Effector memory CD8-positive, alpha-beta T cell (primary cell): ENCODE measurements around the gene SOBP.
A peak's percentile ranks its signal among the peaks of the same experiment; 100 is the strongest.

Source experiments
- ATAC-seq: fragments of 150-1000 bp; cut with Tn5 transposase; replicated peaks from 2 replicates; pipeline ENCODE4 v1.10.0; 2021; ENCODE audit warnings: mild to moderate bottlenecking, moderate library complexity
- DNase-seq, 3 experiments: peaks; one replicate each; pipeline ENCODE4 v3.0.0; 2021
- H3K27ac Mint-ChIP-seq, 2 donors: one replicate each; pipeline ENCODE4 v1.8.0; 2022; ENCODE audit warnings: mild to moderate bottlenecking in 2 of 2, mixed read lengths in 2 of 2, moderate library complexity in 2 of 2
- H3K27me3 Mint-ChIP-seq, 2 donors: one replicate each; pipeline ENCODE4 v1.8.0; 2022; ENCODE audit warnings: mixed read lengths in 2 of 2
- H3K36me3 Mint-ChIP-seq: one replicate; pipeline ENCODE4 v1.8.0; 2022; ENCODE audit warnings: mild to moderate bottlenecking, moderate library complexity, mixed read lengths; ENCODE audit not compliant: insufficient read depth
- H3K4me1 Mint-ChIP-seq, 2 donors: one replicate each; pipeline ENCODE4 v1.8.0; 2022; ENCODE audit warnings: low read depth in 2 of 2, mixed read lengths in 2 of 2
- H3K4me3 Mint-ChIP-seq, 2 donors: one replicate each; pipeline ENCODE4 v1.8.0; 2022; ENCODE audit warnings: mild to moderate bottlenecking in 2 of 2, mixed read lengths in 2 of 2, moderate library complexity in 2 of 2
- H3K9me3 Mint-ChIP-seq, 2 donors: one replicate each; pipeline ENCODE4 v1.8.0; 2022; ENCODE audit warnings: mixed read lengths in 2 of 2

Gene SOBP

GRCh38 chr6:107491760-107492660, 2.1 kb downstream of the SOBP start:
- no peak overlapping the region for H3K27ac Mint-ChIP-seq
- peaks cover 13 to 21% of the 10 kb centered on the region in 2 donors for H3K4me1 Mint-ChIP-seq
- H3K27me3 Mint-ChIP-seq: peaks cover 28 to 34% of the 10 kb centered on the region in 2 donors
- DNase-seq: no peak
- no peaks in the 10 kb centered on the region for H3K9me3 Mint-ChIP-seq
- ATAC-seq: no peak
- peak overlapping the region; percentile 84 to 90 for H3K4me3 Mint-ChIP-seq
- peaks cover 6% of the 10 kb centered on the region for H3K36me3 Mint-ChIP-seq

- Mint-ChIP-seq H3K36me3 (peaks cover 6% of the 10 kb centered on the region), H3K4me3 (no peak overlapping the region), H3K27me3 (peaks cover 17 to 27% of the 10 kb centered on the region in 2 donors), H3K4me1 (peaks cover 7 to 14% of the 10 kb centered on the region in 2 donors), H3K27ac (no peak overlapping the region), H3K9me3 (no peaks in the 10 kb centered on the region)
- DNase-seq: no peak
- no peak for ATAC-seq
Observed at GRCh38 chr6:107493158-107494057, 3.5 kb downstream of the SOBP start.

DNA sequence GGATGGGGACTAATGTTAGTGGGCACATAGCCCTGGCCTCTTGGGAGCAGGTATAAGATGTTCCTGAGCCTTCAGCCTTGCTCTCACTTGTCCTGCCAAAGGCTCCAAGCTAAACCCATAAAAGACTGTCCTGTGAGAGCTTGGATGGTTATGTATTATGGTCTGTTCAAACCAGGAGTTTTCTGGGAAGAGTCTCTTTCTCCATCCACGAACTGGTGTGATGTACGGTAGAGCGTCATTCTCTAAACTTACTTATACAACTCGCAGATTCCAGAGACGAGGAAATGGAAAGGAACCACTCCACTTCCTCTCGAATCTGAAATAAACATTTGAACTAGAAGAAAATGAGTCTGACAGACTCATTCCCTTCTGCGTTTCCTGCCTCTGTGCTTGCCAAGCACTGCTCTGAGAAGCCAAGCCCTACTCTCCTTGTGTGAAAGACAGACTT, 5.3 kb downstream of the SOBP start:
- Mint-ChIP-seq H3K4me1 (peaks cover 0 to 6% of the 10 kb centered on the region in 2 donors), H3K36me3 (peaks cover 5% of the 10 kb centered on the region), H3K27ac (no peak overlapping the region), H3K9me3 (no peaks in the 10 kb centered on the region), H3K27me3 (peaks cover 7 to 19% of the 10 kb centered on the region in 2 donors), H3K4me3 (no peak overlapping the region)
- no peak for ATAC-seq
- DNase-seq: no peak

- Mint-ChIP-seq H3K36me3 (no peaks in the 10 kb centered on the region), H3K9me3 (no peaks in the 10 kb centered on the region), H3K4me3 (no peak overlapping the region), H3K4me1 (peaks cover 0 to 6% of the 10 kb centered on the region in 2 donors), H3K27ac (no peak overlapping the region), H3K27me3 (peaks cover 0 to 19% of the 10 kb centered on the region in 2 donors)
- no peak for ATAC-seq
- no peak for DNase-seq
Observed at GRCh38 chr6:107495971-107496370, 6.1 kb downstream of the SOBP start.

- Mint-ChIP-seq H3K27me3 (peaks cover 0 to 26% of the 10 kb centered on the region in 2 donors), H3K4me3 (no peak overlapping the region), H3K4me1 (no peaks in the 10 kb centered on the region), H3K27ac (no peak overlapping the region), H3K9me3 (no peaks in the 10 kb centered on the region), H3K36me3 (no peaks in the 10 kb centered on the region)
- ATAC-seq (no peak), DNase-seq (no peak)
Observed at GRCh38 chr6:107496892-107497684, 7.2 kb downstream of the SOBP start.

DNA sequence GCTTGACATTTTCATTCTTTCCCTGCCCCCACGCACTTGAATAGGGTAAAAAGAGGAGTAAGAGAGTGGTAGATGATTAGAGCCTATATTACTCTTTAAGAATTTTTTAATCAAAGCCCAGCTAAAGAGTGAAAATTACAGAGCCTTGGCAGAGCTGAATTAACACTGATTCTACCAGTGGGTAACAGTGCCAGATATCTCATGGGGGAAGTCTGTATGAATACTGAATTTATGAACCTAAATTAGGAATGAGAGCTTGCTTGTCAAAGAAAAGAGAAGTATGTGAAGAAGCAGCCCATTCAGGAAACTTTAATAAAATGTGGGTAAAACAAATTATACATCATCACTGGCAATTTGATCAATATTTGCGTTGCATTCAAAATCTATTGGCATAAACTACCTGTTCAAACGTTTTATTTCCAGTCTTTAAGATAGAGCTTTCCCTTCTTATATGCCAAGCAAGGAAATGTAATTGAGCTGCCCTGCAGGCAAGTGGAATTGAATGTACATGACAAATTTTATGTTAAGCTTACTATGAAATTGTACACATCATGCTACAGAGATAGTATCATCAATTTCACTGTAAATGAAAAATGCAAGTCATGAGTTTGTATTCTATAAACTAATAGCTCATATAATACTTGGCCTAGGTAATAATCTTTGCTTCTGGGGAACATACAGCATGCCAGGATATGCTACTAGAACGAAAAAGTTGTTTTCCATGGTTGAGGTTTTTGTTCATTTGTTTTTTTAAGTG, 14.5 kb downstream of the SOBP start:
- Mint-ChIP-seq H3K27me3 (peaks cover 12 to 47% of the 10 kb centered on the region in 2 donors), H3K4me1 (no peaks in the 10 kb centered on the region), H3K27ac (peak overlapping the region in 1 of 2 donors; percentile 15), H3K36me3 (no peaks in the 10 kb centered on the region), H3K4me3 (no peak overlapping the region), H3K9me3 (no peaks in the 10 kb centered on the region)
- no peak for DNase-seq
- ATAC-seq: no peak

- ATAC-seq (no peak), DNase-seq (no peak)
- Mint-ChIP-seq H3K9me3 (no peaks in the 10 kb centered on the region), H3K36me3 (no peaks in the 10 kb centered on the region), H3K27ac (no peak overlapping the region), H3K27me3 (peaks cover 12 to 47% of the 10 kb centered on the region in 2 donors), H3K4me1 (no peaks in the 10 kb centered on the region), H3K4me3 (no peak overlapping the region)
Observed at GRCh38 chr6:107506145-107506544, 16.2 kb downstream of the SOBP start.

DNA sequence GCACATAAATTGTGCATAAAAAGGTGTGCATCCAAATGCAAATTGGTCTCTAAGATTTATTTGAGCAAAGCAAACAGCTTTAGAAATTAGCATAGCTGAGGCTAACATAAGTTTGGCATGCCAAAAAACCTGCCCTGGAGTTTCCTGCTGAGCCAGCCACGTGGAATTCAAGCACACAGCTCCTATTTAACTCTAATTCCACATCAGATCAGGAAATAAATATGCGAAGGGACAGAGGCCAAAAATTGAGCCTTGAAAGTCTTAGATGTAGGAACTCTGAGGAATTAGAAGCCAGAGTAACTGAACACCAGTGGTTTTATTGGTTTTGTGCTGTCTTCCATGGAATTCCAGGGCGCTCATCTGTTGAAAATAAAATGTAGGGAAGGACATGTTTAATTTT, 19.6 kb downstream of the SOBP start:
- Mint-ChIP-seq H3K4me1 (no peaks in the 10 kb centered on the region), H3K36me3 (no peaks in the 10 kb centered on the region), H3K9me3 (no peaks in the 10 kb centered on the region), H3K27me3 (peaks cover 1 to 32% of the 10 kb centered on the region in 2 donors), H3K27ac (no peak overlapping the region), H3K4me3 (no peak overlapping the region)
- DNase-seq: no peak
- ATAC-seq: no peak

- H3K27ac Mint-ChIP-seq: no peak overlapping the region
- no peak for ATAC-seq
- no peaks in the 10 kb centered on the region for H3K36me3 Mint-ChIP-seq
- no peaks in the 10 kb centered on the region for H3K4me1 Mint-ChIP-seq
- no peak overlapping the region for H3K4me3 Mint-ChIP-seq
- no peaks in the 10 kb centered on the region for H3K9me3 Mint-ChIP-seq
- DNase-seq: no peak
- H3K27me3 Mint-ChIP-seq: peaks cover 0 to 30% of the 10 kb centered on the region in 2 donors
Observed at GRCh38 chr6:107510108-107510507, 20.2 kb downstream of the SOBP start.

GRCh38 chr6:107511511-107511993, 21.6 kb downstream of the SOBP start:
- Mint-ChIP-seq H3K36me3 (no peaks in the 10 kb centered on the region), H3K27me3 (peaks cover 0 to 19% of the 10 kb centered on the region in 2 donors), H3K4me1 (no peaks in the 10 kb centered on the region), H3K9me3 (no peaks in the 10 kb centered on the region), H3K4me3 (no peak overlapping the region), H3K27ac (no peak overlapping the region)
- no peak for ATAC-seq
- no peak for DNase-seq

- DNase-seq (no peak), ATAC-seq (no peak)
- no peaks in the 10 kb centered on the region for H3K9me3 Mint-ChIP-seq
- no peak overlapping the region for H3K4me3 Mint-ChIP-seq
- no peaks in the 10 kb centered on the region for H3K4me1 Mint-ChIP-seq
- H3K27ac Mint-ChIP-seq: no peak overlapping the region
- peaks cover 0 to 9% of the 10 kb centered on the region in 2 donors for H3K27me3 Mint-ChIP-seq
- H3K36me3 Mint-ChIP-seq: no peaks in the 10 kb centered on the region
Observed at GRCh38 chr6:107513214-107513613, 23.3 kb downstream of the SOBP start.

DNA sequence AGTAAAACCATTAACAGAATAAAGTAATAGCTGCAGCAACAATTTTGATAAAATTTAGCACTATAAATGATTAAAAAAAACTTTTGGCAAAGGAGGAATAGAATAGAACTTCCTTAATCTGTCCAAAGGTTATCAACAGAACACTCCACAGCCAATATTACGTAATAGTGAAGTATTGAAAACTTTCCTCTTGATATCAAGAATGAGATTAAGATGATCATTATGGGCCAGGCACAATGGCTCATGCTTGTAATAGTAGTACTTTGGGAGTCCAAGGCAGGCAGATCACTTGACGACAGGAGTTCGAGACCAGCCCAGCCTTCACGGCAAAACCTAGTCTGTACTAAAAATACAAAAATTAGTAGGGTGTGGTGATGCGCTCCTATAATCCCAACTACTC, 26.0 kb downstream of the SOBP start:
- Mint-ChIP-seq H3K9me3 (no peaks in the 10 kb centered on the region), H3K27ac (no peak overlapping the region), H3K36me3 (no peaks in the 10 kb centered on the region)

More for the DNA sequence above, 26.0 kb downstream of the SOBP start:
- no peak for ATAC-seq
- no peaks in the 10 kb centered on the region for H3K4me1 Mint-ChIP-seq
- no peak overlapping the region for H3K4me3 Mint-ChIP-seq
- no peak for DNase-seq
- peaks cover 0 to 7% of the 10 kb centered on the region in 2 donors for H3K27me3 Mint-ChIP-seq
